ENCODE data around the gene MRPL48.
"Not testable (repeated sequence)": the region's sequence is repeated elsewhere in the genome, so short reads cannot be mapped to it uniquely, and the experiment has no call there.

The MRPL48 gene

GRCh38 chr11:73787643-73788558 lies at the start of gene MRPL48:
MRPL48 (plus strand) TSS chr11:73787874; CDS start chr11:73787972, 98 bp downstream.
- FAIRE-seq: peak; percentile 43

GRCh38 chr11:73743045-73743444 lies 44.6 kb upstream of the MRPL48 start:
- no peak for FAIRE-seq

GRCh38 chr11:73746701-73747100 lies 41.0 kb upstream of the MRPL48 start:
- no peak for FAIRE-seq

- no peak for FAIRE-seq
These were observed 39.9 kb upstream of the MRPL48 start for GRCh38 chr11:73747762-73748161.

- no peak for FAIRE-seq
These were observed 39.4 kb upstream of the MRPL48 start for GRCh38 chr11:73748300-73748699.

- no peak for FAIRE-seq
These were observed 38.6 kb upstream of the MRPL48 start for GRCh38 chr11:73749118-73749517.

- no peak for FAIRE-seq
These were observed 37.4 kb upstream of the MRPL48 start for GRCh38 chr11:73750228-73750627.

GRCh38 chr11:73750862-73751261 lies 36.8 kb upstream of the MRPL48 start:
- FAIRE-seq: not testable (repeated sequence)

- FAIRE-seq: no peak
These were observed 35.3 kb upstream of the MRPL48 start for GRCh38 chr11:73752216-73752867.

- no peak for FAIRE-seq
These were observed 34.8 kb upstream of the MRPL48 start for GRCh38 chr11:73752903-73753302.

GRCh38 chr11:73753938-73754337 lies 33.7 kb upstream of the MRPL48 start:
- FAIRE-seq: no peak

- no peak for FAIRE-seq
These were observed 32.0 kb upstream of the MRPL48 start for GRCh38 chr11:73755670-73756069.

GRCh38 chr11:73757598-73757997 lies 30.1 kb upstream of the MRPL48 start:
- FAIRE-seq: no peak

GRCh38 chr11:73758451-73758850 lies 29.2 kb upstream of the MRPL48 start:
- FAIRE-seq: no peak

- no peak for FAIRE-seq
These were observed 28.0 kb upstream of the MRPL48 start for GRCh38 chr11:73759610-73760134.

GRCh38 chr11:73760135-73760678 lies 27.5 kb upstream of the MRPL48 start:
- no peak for FAIRE-seq

- no peak for FAIRE-seq
These were observed 26.8 kb upstream of the MRPL48 start, which contains the start of gene RAB6A for GRCh38 chr11:73760679-73761402. RAB6A (minus strand) TSS chr11:73761074; CDS start chr11:73760635, 439 bp downstream.

GRCh38 chr11:73761403-73761945 lies 26.2 kb upstream of the MRPL48 start:
- FAIRE-seq: no peak

- no peak for FAIRE-seq
These were observed 24.9 kb upstream of the MRPL48 start for GRCh38 chr11:73762732-73763131.

GRCh38 chr11:73766763-73767162 lies 20.9 kb upstream of the MRPL48 start:
- no peak for FAIRE-seq

GRCh38 chr11:73770811-73771210 lies 16.9 kb upstream of the MRPL48 start:
- not testable (repeated sequence) for FAIRE-seq

Data from islet of Langerhans (tissue), 1 donor.